Mesenchymal stem cell (in vitro differentiated cells and primary cell): Measurements from ENCODE around the gene SMAD6.

Source experiments
- DNase-seq: peaks from one replicate; pipeline ENCODE4 v3.0.0-alpha.2; 2013
- H2AFZ ChIP-seq: one replicate; pipeline ENCODE4 v1.6.1; 2013; ENCODE audit warnings: low read depth, mild to moderate bottlenecking, control low read depth, inconsistent platforms, low read length, moderate library complexity
- H2AK5ac ChIP-seq: 2 replicates; pipeline ENCODE4 v1.6.1; 2013; ENCODE audit warnings: low read length, moderate library complexity, mild to moderate bottlenecking, inconsistent platforms; ENCODE audit not compliant: severe bottlenecking
- H2BK120ac ChIP-seq: one replicate; pipeline ENCODE4 v1.6.1; 2013; ENCODE audit warnings: low read depth, mild to moderate bottlenecking, inconsistent platforms, low read length, moderate library complexity
- H2BK12ac ChIP-seq, 2 experiments: one replicate each; pipeline ENCODE4 v1.6.1; 2013; ENCODE audit warnings: inconsistent platforms in 2 of 2, low read length in 2 of 2, mild to moderate bottlenecking in 2 of 2, moderate library complexity in 2 of 2, control low read depth in 1 of 2
- H2BK15ac ChIP-seq: one replicate; pipeline ENCODE4 v1.6.1; 2013; ENCODE audit warnings: mild to moderate bottlenecking, low read depth, inconsistent platforms; ENCODE audit not compliant: poor library complexity, severe bottlenecking
- H2BK5ac ChIP-seq: 2 replicates; pipeline ENCODE4 v1.6.1; 2013; ENCODE audit warnings: low read depth, mild to moderate bottlenecking, low read length, control low read depth, inconsistent platforms; ENCODE audit not compliant: poor library complexity, severe bottlenecking
- H3K14ac ChIP-seq, 2 experiments: one replicate each; pipeline ENCODE4 v1.6.1; 2013; ENCODE audit warnings: inconsistent platforms in 2 of 2, low read length in 2 of 2, control low read depth in 1 of 2, mild to moderate bottlenecking in 1 of 2, moderate library complexity in 1 of 2
- H3K18ac ChIP-seq, 2 experiments: one replicate each; pipeline ENCODE4 v1.6.1; 2013; ENCODE audit warnings: inconsistent platforms in 2 of 2, low read length in 2 of 2, control low read depth in 1 of 2, low read depth in 1 of 2, mild to moderate bottlenecking in 1 of 2
- H3K23ac ChIP-seq, 2 experiments: one replicate each; pipeline ENCODE4 v1.6.1; 2013; ENCODE audit warnings: inconsistent platforms in 2 of 2, low read length in 2 of 2, mild to moderate bottlenecking in 2 of 2, moderate library complexity in 2 of 2, control low read depth in 1 of 2
- H3K27ac ChIP-seq: 2 replicates; pipeline ENCODE4 v1.5.1; 2013; ENCODE audit warnings: mild to moderate bottlenecking, moderate library complexity, low read length, control low read depth, inconsistent platforms; ENCODE audit not compliant: poor library complexity, severe bottlenecking
- H3K27me3 ChIP-seq, 2 experiments: 2 replicates each; pipeline versions ENCODE4 v1.6.1 to v1.7.0; 2013; ENCODE audit warnings: low read length in 2 of 2, mild to moderate bottlenecking in 2 of 2, moderate library complexity in 2 of 2, control low read depth in 1 of 2, inconsistent platforms in 1 of 2; ENCODE audit not compliant: control insufficient read depth in 1 of 2, insufficient read depth in 1 of 2
- H3K36me3 ChIP-seq, 2 experiments: 2 replicates each; pipeline versions ENCODE4 v1.6.1 to v1.7.0; 2013; ENCODE audit warnings: low read length in 2 of 2, control low read depth in 1 of 2, inconsistent platforms in 1 of 2, low read depth in 1 of 2, mild to moderate bottlenecking in 1 of 2; ENCODE audit not compliant: insufficient read depth in 2 of 2, control insufficient read depth in 1 of 2
- H3K4ac ChIP-seq, 2 experiments: one replicate each; pipeline ENCODE4 v1.6.1; 2013; ENCODE audit warnings: inconsistent platforms in 2 of 2, low read length in 2 of 2, mild to moderate bottlenecking in 2 of 2, moderate library complexity in 2 of 2, control low read depth in 1 of 2, low read depth in 1 of 2
- H3K4me1 ChIP-seq: 2 replicates; pipeline ENCODE4 v1.6.1; 2013; ENCODE audit warnings: low read depth, low read length, control low read depth; ENCODE audit not compliant: control insufficient read depth, insufficient read depth
- H3K4me2 ChIP-seq: 2 replicates; pipeline ENCODE4 v1.6.1; 2013; ENCODE audit warnings: low read length, mild to moderate bottlenecking, inconsistent platforms; ENCODE audit not compliant: poor library complexity, severe bottlenecking
- H3K4me3 ChIP-seq, 2 experiments: 2 replicates each; pipeline versions ENCODE4 v1.5.1 to v1.7.0; 2013; ENCODE audit warnings: low read length in 2 of 2, mild to moderate bottlenecking in 2 of 2, control low read depth in 1 of 2, low read depth in 1 of 2; ENCODE audit not compliant: insufficient read depth in 1 of 2
- H3K79me1 ChIP-seq: replicated peaks from 2 replicates; pipeline ENCODE4 v1.6.1; 2013; ENCODE audit warnings: mild to moderate bottlenecking, control low read depth, low read length, inconsistent platforms; ENCODE audit not compliant: poor library complexity, severe bottlenecking
- H3K9ac ChIP-seq: 2 replicates; pipeline ENCODE4 v1.7.0; 2013; ENCODE audit warnings: mild to moderate bottlenecking, low read length, moderate library complexity
- H3K9me3 ChIP-seq: 2 replicates; pipeline ENCODE4 v1.7.0; 2013; ENCODE audit warnings: mild to moderate bottlenecking, low read length; ENCODE audit not compliant: control insufficient read depth
- H4K8ac ChIP-seq: one replicate; pipeline ENCODE4 v1.6.1; 2013; ENCODE audit warnings: inconsistent platforms, mild to moderate bottlenecking, low read length, moderate library complexity
- H4K91ac ChIP-seq: one replicate; pipeline ENCODE4 v1.6.1; 2013; ENCODE audit warnings: mild to moderate bottlenecking, low read length, inconsistent platforms
- WGBS: methylation state at CpG from one replicate; pipeline ENCODE4 v1.1.7; 2013; ENCODE audit warnings: mixed read lengths; 5-methylcytosine and 5-hydroxymethylcytosine counted together

Gene SMAD6

DNA sequence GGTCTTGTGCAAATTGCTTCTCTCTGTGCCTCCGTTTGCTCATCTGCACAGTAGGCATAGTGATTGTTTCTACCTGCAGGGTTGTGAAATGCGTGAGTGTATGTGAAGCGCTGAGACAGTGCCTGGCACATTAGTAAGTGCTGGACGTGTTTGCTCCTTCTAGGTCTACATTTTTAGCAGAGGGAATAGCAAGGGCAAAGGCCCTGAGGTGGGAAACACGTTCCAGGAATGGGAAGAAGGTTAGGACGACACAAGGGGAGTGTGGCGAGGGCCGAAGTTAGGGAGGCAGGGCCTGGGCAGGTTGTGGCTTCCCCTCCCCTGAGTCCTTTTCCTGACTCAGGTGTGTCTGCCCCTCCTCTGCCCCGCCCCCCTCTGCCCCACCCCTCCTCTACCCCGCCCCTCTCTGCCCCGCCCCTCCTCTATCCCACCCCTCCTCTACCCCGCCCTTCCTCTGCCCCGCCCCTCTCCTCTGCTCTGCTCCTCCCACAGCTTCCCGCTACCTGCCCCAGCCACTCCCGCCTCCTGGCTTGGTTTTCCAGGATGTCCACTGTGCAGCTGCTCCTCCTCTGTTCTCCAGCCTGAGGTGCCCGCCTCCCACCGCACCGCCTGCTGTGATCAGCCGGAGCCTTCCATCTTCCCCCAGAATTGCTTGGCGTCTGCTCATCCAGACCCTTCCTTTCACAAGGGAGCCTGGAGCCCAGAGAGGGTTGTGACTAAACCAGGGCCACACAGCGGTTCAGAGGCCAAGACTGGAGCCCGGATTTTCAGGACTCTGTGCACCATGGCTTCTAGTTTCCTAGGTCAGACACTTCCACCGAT lies 31.1 kb upstream of the SMAD6 start:
- no peak overlapping the region for H4K91ac ChIP-seq
- 65% methylated on average over 16 of the region's 23 CpGs for WGBS
- H2AK5ac ChIP-seq, result no peak overlapping the region
- no peak overlapping the region for H2BK5ac ChIP-seq
- peak overlapping the region; percentile 37 to 51 for H2BK12ac ChIP-seq
- no peaks in the 10 kb centered on the region for H3K36me3 ChIP-seq
- no peak overlapping the region for H3K27ac ChIP-seq
- peaks cover 5% of the 10 kb centered on the region for H3K4me1 ChIP-seq
- no peak overlapping the region for H3K4me3 ChIP-seq
- H3K9me3 ChIP-seq, result peaks cover 5% of the 10 kb centered on the region
- H3K79me1 ChIP-seq, result no peaks in the 10 kb centered on the region
- H2AFZ ChIP-seq, result no peak overlapping the region
- DNase-seq, result no peak
- no peak overlapping the region for H3K9ac ChIP-seq
- H3K14ac ChIP-seq, result no peak overlapping the region
- no peak overlapping the region for H2BK120ac ChIP-seq
- no peak overlapping the region for H4K8ac ChIP-seq
- no peak overlapping the region for H3K4ac ChIP-seq
- no peak overlapping the region for H2BK15ac ChIP-seq
- peaks cover 0 to 3% of the 10 kb centered on the region in 2 experiments for H3K27me3 ChIP-seq
- H3K18ac ChIP-seq, result no peak overlapping the region
- H3K4me2 ChIP-seq, result no peak overlapping the region
- peak overlapping the region in 1 of 2 experiments; percentile 6 for H3K23ac ChIP-seq

DNA sequence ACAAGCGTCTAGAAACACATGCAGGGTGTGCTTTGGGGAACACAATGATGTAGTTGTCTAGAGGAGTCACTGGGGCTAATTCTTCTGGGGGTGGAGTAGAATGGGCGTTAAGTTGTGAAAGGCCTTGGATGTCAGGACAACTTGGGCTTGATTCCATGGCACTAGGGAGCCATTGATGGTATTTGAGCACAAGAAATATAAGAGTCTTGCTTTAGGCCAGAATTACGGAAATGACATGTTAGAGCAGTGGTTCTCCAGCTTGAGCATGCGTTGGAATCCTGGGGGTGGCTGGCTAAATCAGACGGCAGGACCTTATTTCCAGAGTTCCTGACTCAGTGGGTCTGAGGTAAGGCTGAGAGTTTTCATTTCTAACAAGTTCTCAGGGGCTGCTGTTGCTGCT lies 29.2 kb upstream of the SMAD6 start:
- Histone ChIP-seq H2BK5ac (no peak overlapping the region), H3K4me1 (peaks cover 5% of the 10 kb centered on the region), H3K4ac (peak overlapping the region in 1 of 2 experiments; percentile 19), H3K27ac (no peak overlapping the region), H2BK12ac (peak overlapping the region in 1 of 2 experiments; percentile 19), H3K9me3 (peaks cover 2% of the 10 kb centered on the region), H4K8ac (no peak overlapping the region), H2BK120ac (peak overlapping the region; percentile 22), H3K36me3 (no peaks in the 10 kb centered on the region), H3K4me3 (no peak overlapping the region), H2BK15ac (peak overlapping the region; percentile 18), H3K79me1 (no peaks in the 10 kb centered on the region), H3K18ac (no peak overlapping the region), H3K27me3 (peaks cover 0 to 3% of the 10 kb centered on the region in 2 experiments), H3K4me2 (no peak overlapping the region), H3K14ac (no peak overlapping the region), H2AK5ac (no peak overlapping the region), H4K91ac (no peak overlapping the region), H3K23ac (no peak overlapping the region), H3K9ac (no peak overlapping the region), H2AFZ (no peak overlapping the region)
- WGBS, result 78% methylated on average over 5 of the region's 5 CpGs
- DNase-seq, result no peak

DNA sequence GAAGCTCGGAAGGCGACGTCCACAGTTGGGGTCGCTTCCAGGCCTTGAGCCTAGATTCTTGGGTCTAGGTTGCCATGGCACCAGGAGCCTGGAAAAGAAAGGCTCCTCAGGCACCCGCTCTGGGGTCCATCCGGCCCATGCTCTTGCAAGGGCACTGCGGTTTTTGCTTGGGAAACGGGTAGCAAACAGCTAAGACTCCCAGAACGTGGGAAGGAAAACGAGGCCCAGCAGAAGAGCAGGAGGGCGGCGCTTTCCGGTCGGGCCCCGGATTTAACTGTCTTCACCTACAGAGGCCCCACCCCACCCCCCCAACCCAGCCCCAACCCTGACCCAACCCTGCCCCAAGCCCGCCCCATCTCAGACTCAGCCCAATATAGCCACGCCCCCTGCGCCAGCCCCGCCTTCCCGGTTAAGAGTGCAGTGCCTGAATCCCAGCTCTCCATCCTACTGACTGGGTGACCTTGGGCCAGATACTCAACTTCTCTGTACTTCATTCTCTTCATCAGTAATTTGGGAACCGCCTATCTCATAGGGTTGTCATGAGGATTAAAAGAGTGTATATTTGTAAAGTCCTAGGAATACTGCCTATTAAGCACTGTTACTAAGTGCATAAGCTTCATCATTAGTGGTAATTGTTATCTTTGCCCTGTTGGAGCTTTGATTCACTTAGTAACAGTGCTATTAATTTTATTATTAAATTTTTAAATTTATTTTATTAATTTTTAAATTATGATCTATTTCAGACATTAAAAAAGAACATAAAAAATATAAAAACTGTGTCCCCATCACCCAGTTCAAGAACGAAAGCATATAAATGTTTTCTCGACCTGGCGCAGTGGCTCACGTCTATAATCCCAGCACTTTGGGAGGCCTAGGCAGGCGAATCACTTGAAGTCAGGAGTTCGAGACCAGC lies 28.4 kb upstream of the SMAD6 start:
- Histone ChIP-seq H3K9ac (no peak overlapping the region), H3K9me3 (no peaks in the 10 kb centered on the region), H2BK120ac (no peak overlapping the region), H2AK5ac (peak overlapping the region; percentile 10), H3K4me2 (no peak overlapping the region), H3K4me1 (peaks cover 5% of the 10 kb centered on the region), H2BK12ac (peak overlapping the region in 1 of 2 experiments; percentile 19), H3K27me3 (peaks cover 0 to 3% of the 10 kb centered on the region in 2 experiments), H4K91ac (no peak overlapping the region), H3K14ac (no peak overlapping the region), H4K8ac (peak overlapping the region; percentile 77), H3K27ac (no peak overlapping the region), H2BK15ac (no peak overlapping the region), H3K4me3 (no peak overlapping the region), H3K36me3 (no peaks in the 10 kb centered on the region), H2AFZ (peak overlapping the region; percentile 69), H3K79me1 (no peaks in the 10 kb centered on the region), H3K23ac (peak overlapping the region in 1 of 2 experiments; percentile 43), H2BK5ac (no peak overlapping the region), H3K18ac (peak overlapping the region in 1 of 2 experiments; percentile 60), H3K4ac (no peak overlapping the region)
- peak; percentile 60 for DNase-seq
- WGBS, result 60% methylated on average over 20 of the region's 27 CpGs

DNA sequence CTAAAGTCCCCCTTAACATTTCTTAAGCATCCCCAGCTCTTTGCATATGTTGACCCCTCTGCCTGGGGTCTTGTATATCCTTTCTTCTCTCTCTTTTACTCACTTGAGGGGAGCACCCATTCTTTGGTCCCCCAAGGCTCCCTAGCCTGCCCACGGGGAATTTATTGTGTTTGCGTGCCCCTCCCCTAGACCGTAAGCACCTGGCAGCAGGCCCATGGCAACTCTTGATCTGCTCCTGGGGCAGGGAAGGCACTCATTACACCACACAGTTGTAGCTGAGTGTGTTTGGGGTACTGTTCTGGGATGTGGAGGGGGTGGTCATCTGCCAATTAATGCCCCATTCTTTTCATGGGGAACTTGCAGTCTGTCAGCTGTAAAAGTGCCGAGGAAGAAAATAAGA lies 27.3 kb upstream of the SMAD6 start:
- Histone ChIP-seq H3K27me3 (peaks cover 0 to 3% of the 10 kb centered on the region in 2 experiments), H4K8ac (no peak overlapping the region), H3K4me2 (no peak overlapping the region), H2BK5ac (no peak overlapping the region), H3K9me3 (no peaks in the 10 kb centered on the region), H3K18ac (peak overlapping the region in 1 of 2 experiments; percentile 38), H2AFZ (no peak overlapping the region), H3K4me1 (peaks cover 8% of the 10 kb centered on the region), H3K4ac (peak overlapping the region in 1 of 2 experiments; percentile 57), H3K9ac (no peak overlapping the region), H2BK15ac (no peak overlapping the region), H2BK12ac (peak overlapping the region in 1 of 2 experiments; percentile 97), H3K36me3 (no peaks in the 10 kb centered on the region), H3K79me1 (no peaks in the 10 kb centered on the region), H3K27ac (no peak overlapping the region), H2BK120ac (no peak overlapping the region), H2AK5ac (no peak overlapping the region), H4K91ac (no peak overlapping the region), H3K4me3 (no peak overlapping the region), H3K23ac (no peak overlapping the region), H3K14ac (peak overlapping the region in 1 of 2 experiments; percentile 69)
- no peak for DNase-seq
- WGBS, result 61% methylated on average over 3 of the region's 4 CpGs
